ENCODE measurements around the gene CSF2RB. TPM values are rescaled to one million over a fixed set of nuclear protein-coding genes. Genes with fewer than 3 reads are reported as not detected.

CSF2RB gene
- total RNA-seq, 4 donors from 2014 or later = 3.9 to 13.6 (median 4.7) TPM

- Histone ChIP-seq H3K9me3 (no peaks in the 10 kb centered on the region), H3K27me3 (peaks cover 5% of the 10 kb centered on the region), H3K4me3 (no peak overlapping the region), H3K27ac (no peak overlapping the region), H3K4me1 (no peaks in the 10 kb centered on the region), H3K36me3 (no peaks in the 10 kb centered on the region)
- WGBS = 72% methylated on average over 3 of the region's 3 CpGs
- DNase-seq (ENCODE audit: low spot score in 2 of 2) = no peak
- TF ChIP-seq CTCF (IDR thresholded peaks at IDR 0.05) = no peak
- no peak for TF ChIP-seq POLR2A (IDR thresholded peaks at IDR 0.05)
- TF ChIP-seq EP300 (IDR thresholded peaks at IDR 0.05) = no peak
- TF ChIP-seq POLR2AphosphoS5 (IDR thresholded peaks at IDR 0.05) = no peak
Observed at GRCh38 chr22:36961626-36962025, 48.2 kb downstream of the CSF2RB start.

- H3K4me3 ChIP-seq = no peak overlapping the region
- peaks cover 5% of the 10 kb centered on the region for H3K27me3 ChIP-seq
- H3K4me1 ChIP-seq = no peaks in the 10 kb centered on the region
- no peaks in the 10 kb centered on the region for H3K36me3 ChIP-seq
- TF ChIP-seq EP300 (IDR thresholded peaks at IDR 0.05) (no peak), CTCF (IDR thresholded peaks at IDR 0.05) (no peak), POLR2AphosphoS5 (IDR thresholded peaks at IDR 0.05) (no peak), POLR2A (IDR thresholded peaks at IDR 0.05) (no peak)
- WGBS = 74% methylated on average over 2 of the region's 2 CpGs
- DNase-seq (ENCODE audit: low spot score in 2 of 2) = no peak
- H3K27ac ChIP-seq = no peak overlapping the region
- no peaks in the 10 kb centered on the region for H3K9me3 ChIP-seq
Observed at GRCh38 chr22:36963302-36963701, 49.9 kb downstream of the CSF2RB start.

- H3K36me3 ChIP-seq = no peaks in the 10 kb centered on the region
- TF ChIP-seq EP300 (IDR thresholded peaks at IDR 0.05) (no peak), CTCF (IDR thresholded peaks at IDR 0.05) (no peak)
Observed at GRCh38 chr22:36964106-36964505, 50.7 kb downstream of the CSF2RB start.

GRCh38 chr22:36965696-36966095 lies 52.3 kb downstream of the CSF2RB start:
- Histone ChIP-seq H3K27ac (no peak overlapping the region), H3K4me3 (no peak overlapping the region), H3K36me3 (no peaks in the 10 kb centered on the region), H3K4me1 (peaks cover 4% of the 10 kb centered on the region), H3K27me3 (peaks cover 3% of the 10 kb centered on the region), H3K9me3 (no peaks in the 10 kb centered on the region)
- WGBS = 82% methylated on average over 2 of the region's 2 CpGs
- no peak for DNase-seq (ENCODE audit: low spot score in 2 of 2)
- no peak for TF ChIP-seq POLR2A (IDR thresholded peaks at IDR 0.05)
- no peak for TF ChIP-seq POLR2AphosphoS5 (IDR thresholded peaks at IDR 0.05)
- TF ChIP-seq CTCF (IDR thresholded peaks at IDR 0.05) = no peak
- TF ChIP-seq EP300 (IDR thresholded peaks at IDR 0.05) = no peak

More at GRCh38 chr22:36964106-36964505, 50.7 kb downstream of the CSF2RB start:
- peaks cover 5% of the 10 kb centered on the region for H3K27me3 ChIP-seq
- H3K9me3 ChIP-seq = no peaks in the 10 kb centered on the region
- no peaks in the 10 kb centered on the region for H3K4me1 ChIP-seq
- H3K27ac ChIP-seq = no peak overlapping the region
- no peak for DNase-seq (ENCODE audit: low spot score in 2 of 2)
- no peak overlapping the region for H3K4me3 ChIP-seq

- DNase-seq (ENCODE audit: low spot score in 2 of 2) = no peak
- Histone ChIP-seq H3K27me3 (no peaks in the 10 kb centered on the region), H3K27ac (no peak overlapping the region), H3K4me1 (peaks cover 14% of the 10 kb centered on the region), H3K9me3 (no peaks in the 10 kb centered on the region), H3K4me3 (no peak overlapping the region), H3K36me3 (no peaks in the 10 kb centered on the region)
- 76% methylated on average over 10 of the region's 11 CpGs for WGBS
- TF ChIP-seq EP300 (IDR thresholded peaks at IDR 0.05) = no peak
- TF ChIP-seq CTCF (IDR thresholded peaks at IDR 0.05) = no peak
- no peak for TF ChIP-seq POLR2AphosphoS5 (IDR thresholded peaks at IDR 0.05)
- TF ChIP-seq POLR2A (IDR thresholded peaks at IDR 0.05) = no peak
Observed at GRCh38 chr22:36966851-36967540, 53.6 kb downstream of the CSF2RB start.

All from suprapubic skin (tissue), 4 donors.